GM23248 (cell line): ENCODE results near the gene MTHFD1L. TPM values are rescaled to one million over a fixed set of nuclear protein-coding genes. Genes with fewer than 3 reads are reported as not detected.

Experiments used
- DNase-seq: peaks from one replicate; pipeline ENCODE4 v3.0.0-alpha.2; 2015
- H2AFZ ChIP-seq: fragments of 200-600 bp; sonication (generic); 2 replicates; pipeline ENCODE4 v1.6.1; 2016; ENCODE audit warnings: antibody characterized with exemption
- H3F3A ChIP-seq: fragments of 200-600 bp; sonication (generic); 2 replicates; pipeline ENCODE4 v1.6.1; 2016; ENCODE audit warnings: mild to moderate bottlenecking, antibody characterized with exemption, mixed run types; ENCODE audit not compliant: insufficient read depth
- H3K27ac ChIP-seq: fragments of 200-600 bp; sonication (generic); 2 replicates; pipeline ENCODE4 v1.5.1; 2016; ENCODE audit warnings: mild to moderate bottlenecking
- H3K27me3 ChIP-seq: fragments of 200-600 bp; sonication (generic); replicated peaks from 2 replicates; pipeline ENCODE4 v1.6.1; 2016; ENCODE audit warnings: mild to moderate bottlenecking; ENCODE audit not compliant: insufficient read depth
- H3K36me3 ChIP-seq: fragments of 200-600 bp; sonication (generic); 2 replicates; pipeline ENCODE4 v1.6.1; 2016; ENCODE audit warnings: low read depth, mild to moderate bottlenecking
- H3K4me1 ChIP-seq: fragments of 200-600 bp; sonication (generic); 2 replicates; pipeline ENCODE4 v1.6.1; 2016; ENCODE audit warnings: mild to moderate bottlenecking; ENCODE audit not compliant: insufficient read depth
- H3K4me2 ChIP-seq: fragments of 200-600 bp; sonication (generic); one replicate; pipeline ENCODE4 v1.6.1; 2016; ENCODE audit warnings: mild to moderate bottlenecking; ENCODE audit not compliant: unreplicated experiment
- H3K4me3 ChIP-seq: fragments of 200-600 bp; sonication (generic); 2 replicates; pipeline ENCODE4 v1.5.1; 2016; ENCODE audit warnings: mild to moderate bottlenecking
- H3K79me2 ChIP-seq: fragments of 200-600 bp; sonication (generic); 2 replicates; pipeline ENCODE4 v1.6.1; 2016; ENCODE audit warnings: mild to moderate bottlenecking; ENCODE audit not compliant: insufficient read depth
- H3K9ac ChIP-seq: fragments of 200-600 bp; sonication (generic); 2 replicates; pipeline ENCODE4 v1.6.1; 2016; ENCODE audit warnings: mild to moderate bottlenecking
- H3K9me2 ChIP-seq: fragments of 200-600 bp; sonication (generic); 2 replicates; pipeline ENCODE4 v1.6.1; 2016; ENCODE audit warnings: mixed run types, mild to moderate bottlenecking, moderate library complexity; ENCODE audit not compliant: insufficient read depth
- H3K9me3 ChIP-seq: fragments of 200-600 bp; sonication (generic); one replicate; pipeline ENCODE4 v1.6.1; 2017; ENCODE audit warnings: low read depth
- H4K20me1 ChIP-seq: fragments of 200-600 bp; sonication (generic); 2 replicates; pipeline ENCODE4 v1.6.0; 2016; ENCODE audit not compliant: insufficient read depth
- EZH2 ChIP-seq: fragments of 200-600 bp; sonication (generic); IDR thresholded peaks from 2 replicates; pipeline ENCODE4 v1.6.1; 2018; ENCODE audit warnings: antibody characterized with exemption, mild to moderate bottlenecking; ENCODE audit not compliant: insufficient read depth, poor library complexity, severe bottlenecking
- EZH2phosphoT487 ChIP-seq: fragments of 200-600 bp; sonication (generic); IDR thresholded peaks from 2 replicates; pipeline ENCODE4 v1.6.1; 2018; ENCODE audit warnings: antibody characterized with exemption, moderate library complexity, mild to moderate bottlenecking, low read depth; ENCODE audit not compliant: insufficient read depth
- WGBS, 2 experiments: methylation state at CpG; one replicate each; pipeline ENCODE4 v1.1.6; 2015 to 2017; ENCODE audit warnings: low lambda C conversion rate in 2 of 2, low coverage in 1 of 2; ENCODE audit errors: missing lambda C conversion rate in 2 of 2; 5-methylcytosine and 5-hydroxymethylcytosine counted together
- in situ Hi-C: fragments of 300-500 bp; cut with MboI; formaldehyde crosslinking; loops from 2 replicates; pipeline ENCODE4 v1.15.0; 2020
- polyA plus RNA-seq: library from polyadenylated mRNA; unstranded; fragments of >200 nt; fragmentation: Nextera tagmentation; extraction: Ambion mirVana; gene quantifications from 2 replicates; pipeline ENCODE4 v1.2.1, GENCODE V29; 2016
- total RNA-seq: library from RNA; depleted of rRNA; stranded (reverse); fragments of >200 nt; shearing (Covaris generic); gene quantifications from 2 replicates; pipeline ENCODE4 v1.2.3, GENCODE V29; 2014

The MTHFD1L gene
- total and polyA plus RNA-seq, 2 experiments from 2014 or later: 57.6 to 99.6 TPM

DNA sequence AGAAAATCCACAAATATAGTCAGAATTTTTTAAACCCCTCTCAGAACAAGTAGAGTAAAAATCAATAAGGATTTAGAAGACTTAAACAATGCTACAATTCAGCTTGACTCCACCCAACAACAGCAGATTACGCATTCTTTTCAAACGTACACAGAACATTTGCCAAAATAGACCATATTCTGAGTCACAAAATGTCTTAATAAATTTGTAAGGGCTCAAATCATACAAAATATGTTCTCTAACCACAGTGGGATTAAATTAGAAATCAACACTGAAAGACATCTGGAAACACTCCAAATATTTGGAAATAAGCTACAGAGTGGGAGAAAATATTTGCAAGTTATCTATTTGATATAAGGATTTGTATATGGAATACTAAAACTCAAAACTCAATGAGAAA is 210.0 kb downstream of the MTHFD1L start:
- no peaks in the 10 kb centered on the region for H3K27me3 ChIP-seq
- H3K9ac ChIP-seq: no peak overlapping the region
- WGBS, 2 experiments: 62 to 73% methylated on average over 2 of the region's 2 CpGs
- H3K4me2 ChIP-seq: no peak overlapping the region
- no peak overlapping the region for H2AFZ ChIP-seq
- DNase-seq: peak; percentile 18
- TF ChIP-seq EZH2phosphoT487 (no peak), EZH2 (no peak)
- H3K4me1 ChIP-seq: peaks cover 14% of the 10 kb centered on the region
- no peaks in the 10 kb centered on the region for H3K9me3 ChIP-seq
- no peak overlapping the region for H3K4me3 ChIP-seq
- no peak overlapping the region for H3K27ac ChIP-seq
- H3K36me3 ChIP-seq: peaks cover 33% of the 10 kb centered on the region
- H3K9me2 ChIP-seq: no peaks in the 10 kb centered on the region
- peaks cover 29% of the 10 kb centered on the region for H3F3A ChIP-seq
- H3K79me2 ChIP-seq: 0 out of 2 replicates have a peak, but pooled peaks cover 6% of the 10 kb centered on the region
- in situ Hi-C loops: no loop called here
- H4K20me1 ChIP-seq: no peaks in the 10 kb centered on the region

DNA sequence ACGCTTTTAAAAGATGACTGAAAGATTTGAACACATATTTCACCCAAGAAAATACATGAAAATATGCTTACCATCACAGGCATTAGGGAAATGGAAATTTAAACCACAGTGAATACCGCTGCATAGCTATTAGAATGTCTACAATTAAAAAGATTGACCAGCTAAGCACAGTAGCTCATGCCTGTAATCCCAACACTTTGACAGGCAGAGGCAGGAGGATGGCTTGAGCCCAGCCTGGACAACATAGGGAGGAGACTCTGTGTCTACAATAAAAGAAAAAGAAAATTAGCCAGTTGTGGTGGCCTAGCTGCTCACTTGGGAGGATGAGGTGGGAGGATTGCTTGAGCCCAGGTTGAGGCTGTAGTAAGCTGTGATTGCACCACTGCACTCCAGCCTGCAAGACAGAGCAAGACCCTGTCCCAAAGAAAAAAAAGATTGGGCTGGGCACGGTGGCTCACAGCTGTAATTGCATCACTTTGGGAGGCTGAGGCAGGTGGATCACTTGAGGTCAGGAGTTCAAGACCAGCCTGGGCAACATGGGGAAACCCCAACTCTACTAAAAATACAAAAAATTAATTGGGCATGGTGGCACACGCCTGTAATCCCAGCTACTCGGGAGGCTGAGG is 210.5 kb downstream of the MTHFD1L start:
- in situ Hi-C loops: no loop called here
- DNase-seq: no peak
- Histone ChIP-seq H3K4me3 (no peak overlapping the region), H3K4me2 (no peak overlapping the region), H3K4me1 (peaks cover 9% of the 10 kb centered on the region), H3K79me2 (0 out of 2 replicates have a peak, but pooled peaks cover 6% of the 10 kb centered on the region), H3K9me3 (no peaks in the 10 kb centered on the region), H2AFZ (no peak overlapping the region), H3K9ac (no peak overlapping the region), H3K36me3 (peaks cover 33% of the 10 kb centered on the region), H3K9me2 (no peaks in the 10 kb centered on the region), H3K27me3 (no peaks in the 10 kb centered on the region), H3F3A (peaks cover 24% of the 10 kb centered on the region; the same call in 1 of the 2 replicates), H3K27ac (no peak overlapping the region), H4K20me1 (no peaks in the 10 kb centered on the region)
- WGBS, 2 experiments: 88 to 96% methylated on average over 5 of the region's 5 CpGs
- no peak for TF ChIP-seq EZH2phosphoT487
- TF ChIP-seq EZH2: no peak

DNA sequence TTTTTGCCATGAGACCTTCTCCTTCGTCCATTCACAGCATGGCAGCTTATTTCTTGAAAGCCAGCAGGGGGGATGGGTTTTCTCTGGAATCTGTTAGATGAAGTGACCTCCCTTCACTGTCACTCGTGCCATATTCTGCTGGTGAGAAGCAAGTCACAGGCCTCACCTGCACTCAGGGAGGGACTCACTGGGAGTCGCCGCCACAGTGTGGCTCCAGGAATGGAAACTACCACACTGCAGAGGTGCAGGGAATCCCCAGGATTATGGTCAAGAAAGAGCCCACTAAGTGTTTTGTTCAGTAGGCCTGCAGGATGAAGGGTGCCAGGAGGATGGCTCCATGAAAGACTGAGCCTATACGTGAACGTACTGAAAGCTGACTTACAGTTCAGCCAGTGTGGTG is 213.2 kb downstream of the MTHFD1L start:
- WGBS, 2 experiments: 97% methylated on average over 6 of the region's 6 CpGs

DNA sequence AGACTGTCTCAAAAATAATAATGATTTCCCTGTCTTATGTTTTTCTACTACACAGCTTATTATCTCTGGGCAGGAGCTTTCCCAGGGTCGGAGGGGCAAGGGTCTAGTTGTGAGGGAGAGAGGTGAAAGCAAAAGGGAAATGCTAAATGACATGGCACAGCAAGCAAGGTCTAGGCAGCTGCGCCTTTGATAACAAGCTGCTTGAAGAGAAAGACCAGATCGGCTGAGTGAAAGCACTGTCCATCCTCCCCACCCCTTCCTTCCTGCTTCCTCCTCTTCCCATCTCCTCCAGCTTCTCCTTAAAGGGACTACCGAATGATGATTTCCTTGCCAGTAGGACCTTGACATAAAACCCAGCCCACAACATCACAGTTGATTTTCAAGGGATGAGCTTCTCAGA is 216.2 kb downstream of the MTHFD1L start:
- H3K9me3 ChIP-seq: no peaks in the 10 kb centered on the region
- no peak overlapping the region for H2AFZ ChIP-seq
- in situ Hi-C loops: no loop called here
- no peaks in the 10 kb centered on the region for H4K20me1 ChIP-seq
- H3K79me2 ChIP-seq: no peaks in the 10 kb centered on the region
- no peak overlapping the region for H3K4me3 ChIP-seq
- no peak overlapping the region for H3K27ac ChIP-seq
- TF ChIP-seq EZH2: no peak
- no peak for TF ChIP-seq EZH2phosphoT487
- H3K27me3 ChIP-seq: no peaks in the 10 kb centered on the region
- H3K4me2 ChIP-seq: no peak overlapping the region
- no peaks in the 10 kb centered on the region for H3K9me2 ChIP-seq
- WGBS, 2 experiments: 69 to 73% methylated on average over 4 of the region's 4 CpGs
- H3K36me3 ChIP-seq: peaks cover 16% of the 10 kb centered on the region
- H3K9ac ChIP-seq: no peak overlapping the region
- no peak for DNase-seq
- H3F3A ChIP-seq: peaks cover 10% of the 10 kb centered on the region; the same call in 1 of the 2 replicates
- H3K4me1 ChIP-seq: no peaks in the 10 kb centered on the region

More for the DNA sequence above, 213.2 kb downstream of the MTHFD1L start:
- H3K4me1 ChIP-seq: no peaks in the 10 kb centered on the region
- peaks cover 4% of the 10 kb centered on the region; the same call in 1 of the 2 replicates for H3F3A ChIP-seq
- DNase-seq: no peak
- H3K36me3 ChIP-seq: peaks cover 33% of the 10 kb centered on the region
- H3K4me3 ChIP-seq: no peak overlapping the region
- H3K9me2 ChIP-seq: no peaks in the 10 kb centered on the region
- TF ChIP-seq EZH2: no peak
- no peak for TF ChIP-seq EZH2phosphoT487
- H4K20me1 ChIP-seq: no peaks in the 10 kb centered on the region
- in situ Hi-C loops: no loop called here
- H3K27ac ChIP-seq: no peak overlapping the region
- no peaks in the 10 kb centered on the region for H3K9me3 ChIP-seq
- H3K4me2 ChIP-seq: no peak overlapping the region
- H2AFZ ChIP-seq: no peak overlapping the region
- H3K79me2 ChIP-seq: no peaks in the 10 kb centered on the region
- no peak overlapping the region for H3K9ac ChIP-seq
- no peaks in the 10 kb centered on the region for H3K27me3 ChIP-seq
